Measurements from ENCODE around the gene FLRT3. TPM values are rescaled to one million over a fixed set of nuclear protein-coding genes. Genes with fewer than 3 reads are reported as not detected.

FLRT3 gene
- total RNA-seq, 1 experiment from 2014 or later, result 2.8 TPM

DNA sequence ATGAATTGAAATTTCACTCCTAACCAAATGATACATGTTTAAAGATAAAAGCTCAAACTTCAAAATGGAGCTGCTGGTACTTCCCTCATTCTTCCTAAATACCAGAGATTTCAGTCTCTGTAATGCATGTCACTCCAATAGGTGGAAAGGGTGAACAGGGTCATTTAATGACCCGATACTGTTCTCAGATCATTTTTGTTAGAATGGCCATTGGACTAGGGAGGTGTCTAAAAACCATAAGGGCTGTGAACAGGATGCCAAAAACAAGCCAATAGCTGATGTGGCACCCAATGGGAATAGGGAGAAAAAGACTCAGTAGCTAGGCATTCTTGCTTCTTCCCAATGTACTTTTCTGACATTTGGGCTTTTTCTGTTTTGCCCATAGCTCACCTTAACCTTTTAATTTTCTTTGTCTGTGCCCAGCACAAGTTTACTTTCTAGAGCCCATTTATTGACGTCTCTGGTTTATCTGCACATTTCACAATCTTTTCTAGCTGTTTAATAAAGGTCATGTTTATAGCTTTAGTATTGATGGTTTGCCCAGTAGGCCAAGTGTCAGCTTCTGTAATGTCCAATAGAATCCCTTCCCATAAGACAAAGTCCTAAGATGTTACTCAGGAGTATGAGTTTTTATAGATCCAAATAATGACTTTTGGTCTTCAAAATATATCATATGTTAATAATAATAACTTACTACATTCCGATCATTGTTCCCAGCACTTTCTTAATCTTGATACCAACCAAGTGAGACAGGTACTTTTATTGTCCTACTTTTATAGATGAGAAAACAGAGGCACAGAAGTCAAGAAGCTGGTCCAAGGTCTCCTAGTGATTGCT is 24.3 kb upstream of the FLRT3 start:
- no peaks in the 10 kb centered on the region for H3K27me3 ChIP-seq (ENCODE audit: low read length)
- H3K9ac ChIP-seq (ENCODE audit: low read length), result no peak overlapping the region
- no peaks in the 10 kb centered on the region for H3F3A ChIP-seq (ENCODE audit: low read length, unreplicated experiment)
- no peaks in the 10 kb centered on the region for H3K9me2 ChIP-seq (replicated peaks; ENCODE audit: low read length)
- no peak overlapping the region for H2AFZ ChIP-seq (ENCODE audit: low read length)
- ChIA-PET POLR2A (ENCODE audit: unreplicated experiment) (no interaction called here), CTCF (no interaction called here)
- no peaks in the 10 kb centered on the region for H3K9me3 ChIP-seq (ENCODE audit: low read length)
- intact Hi-C loops (cut with micrococcal nuclease), result no loop called here
- BruUV-seq (replicated peaks), result no TSS peak
- H3K4me1 ChIP-seq (ENCODE audit: insufficient read depth, low read length), result no peaks in the 10 kb centered on the region
- no peak for ATAC-seq
- no peak overlapping the region for H3K4me3 ChIP-seq (ENCODE audit: low read length)
- H3K4me2 ChIP-seq (ENCODE audit: low read length), result no peak overlapping the region
- H3K27ac ChIP-seq (ENCODE audit: low read length), result no peak overlapping the region
- H4K20me1 ChIP-seq (ENCODE audit: low read length), result no peaks in the 10 kb centered on the region
- no peaks in the 10 kb centered on the region for H3K79me2 ChIP-seq (ENCODE audit: low read length)
- no peak for DNase-seq
- H3K36me3 ChIP-seq (ENCODE audit: low read depth, low read length), result no peaks in the 10 kb centered on the region
- no peak for TF ChIP-seq EZH2 (IDR thresholded peaks at IDR 0.05; ENCODE audit: low read length, unreplicated experiment)
- TF ChIP-seq, protein P1, sequence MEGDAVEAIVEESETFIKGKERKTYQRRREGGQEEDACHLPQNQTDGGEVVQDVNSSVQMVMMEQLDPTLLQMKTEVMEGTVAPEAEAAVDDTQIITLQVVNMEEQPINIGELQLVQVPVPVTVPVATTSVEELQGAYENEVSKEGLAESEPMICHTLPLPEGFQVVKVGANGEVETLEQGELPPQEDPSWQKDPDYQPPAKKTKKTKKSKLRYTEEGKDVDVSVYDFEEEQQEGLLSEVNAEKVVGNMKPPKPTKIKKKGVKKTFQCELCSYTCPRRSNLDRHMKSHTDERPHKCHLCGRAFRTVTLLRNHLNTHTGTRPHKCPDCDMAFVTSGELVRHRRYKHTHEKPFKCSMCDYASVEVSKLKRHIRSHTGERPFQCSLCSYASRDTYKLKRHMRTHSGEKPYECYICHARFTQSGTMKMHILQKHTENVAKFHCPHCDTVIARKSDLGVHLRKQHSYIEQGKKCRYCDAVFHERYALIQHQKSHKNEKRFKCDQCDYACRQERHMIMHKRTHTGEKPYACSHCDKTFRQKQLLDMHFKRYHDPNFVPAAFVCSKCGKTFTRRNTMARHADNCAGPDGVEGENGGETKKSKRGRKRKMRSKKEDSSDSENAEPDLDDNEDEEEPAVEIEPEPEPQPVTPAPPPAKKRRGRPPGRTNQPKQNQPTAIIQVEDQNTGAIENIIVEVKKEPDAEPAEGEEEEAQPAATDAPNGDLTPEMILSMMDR (conservative IDR thresholded peaks at IDR 0.05; ENCODE audit: low read depth, low read length), result no peak
- no peak for TF ChIP-seq EZH2phosphoT487 (IDR thresholded peaks at IDR 0.05; ENCODE audit: borderline replicate concordance, low read length)

DNA sequence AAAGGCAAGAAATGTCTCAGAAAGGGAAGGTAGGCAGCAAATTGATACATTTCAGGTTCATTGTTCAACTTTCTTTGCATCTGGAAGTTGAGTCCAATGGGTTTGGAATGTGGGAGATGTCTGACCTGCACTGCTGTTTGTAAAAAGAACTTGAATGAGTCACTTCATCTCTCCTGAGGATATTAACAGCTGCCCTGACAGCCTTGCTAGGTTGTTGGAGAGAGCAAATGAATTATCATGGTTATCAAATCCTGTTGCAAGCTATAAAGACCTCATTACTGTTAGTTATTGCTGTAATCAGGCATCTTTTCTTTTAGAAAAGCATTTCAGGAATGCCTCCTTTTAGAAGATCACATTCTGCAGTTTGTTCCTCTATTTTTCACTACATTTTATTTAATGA is 23.0 kb upstream of the FLRT3 start:
- no peak overlapping the region for H3K27ac ChIP-seq (ENCODE audit: low read length)
- H3K4me1 ChIP-seq (ENCODE audit: insufficient read depth, low read length), result no peaks in the 10 kb centered on the region
- no peak overlapping the region for H3K4me2 ChIP-seq (ENCODE audit: low read length)
- H3K36me3 ChIP-seq (ENCODE audit: low read depth, low read length), result no peaks in the 10 kb centered on the region
- no peak for TF ChIP-seq EZH2 (IDR thresholded peaks at IDR 0.05; ENCODE audit: low read length, unreplicated experiment)
- TF ChIP-seq EZH2phosphoT487 (IDR thresholded peaks at IDR 0.05; ENCODE audit: borderline replicate concordance, low read length), result no peak
- TF ChIP-seq, protein P1 (conservative IDR thresholded peaks at IDR 0.05; ENCODE audit: low read depth, low read length), result no peak
- H3K9me2 ChIP-seq (replicated peaks; ENCODE audit: low read length), result no peaks in the 10 kb centered on the region
- no peak overlapping the region for H3K4me3 ChIP-seq (ENCODE audit: low read length)
- ATAC-seq (peak; percentile 35; the same call in 1 of the 2 replicates), DNase-seq (peak; percentile 30)
- no peaks in the 10 kb centered on the region for H3F3A ChIP-seq (ENCODE audit: low read length, unreplicated experiment)
- H3K9ac ChIP-seq (ENCODE audit: low read length), result no peak overlapping the region
- ChIA-PET POLR2A (ENCODE audit: unreplicated experiment) (no interaction called here), CTCF (no interaction called here)
- no peaks in the 10 kb centered on the region for H3K79me2 ChIP-seq (ENCODE audit: low read length)
- intact Hi-C loops (cut with micrococcal nuclease), result no loop called here
- no TSS peak for BruUV-seq (replicated peaks)
- H3K27me3 ChIP-seq (ENCODE audit: low read length), result no peaks in the 10 kb centered on the region
- no peaks in the 10 kb centered on the region for H3K9me3 ChIP-seq (ENCODE audit: low read length)
- no peaks in the 10 kb centered on the region for H4K20me1 ChIP-seq (ENCODE audit: low read length)
- H2AFZ ChIP-seq (ENCODE audit: low read length), result no peak overlapping the region

DNA sequence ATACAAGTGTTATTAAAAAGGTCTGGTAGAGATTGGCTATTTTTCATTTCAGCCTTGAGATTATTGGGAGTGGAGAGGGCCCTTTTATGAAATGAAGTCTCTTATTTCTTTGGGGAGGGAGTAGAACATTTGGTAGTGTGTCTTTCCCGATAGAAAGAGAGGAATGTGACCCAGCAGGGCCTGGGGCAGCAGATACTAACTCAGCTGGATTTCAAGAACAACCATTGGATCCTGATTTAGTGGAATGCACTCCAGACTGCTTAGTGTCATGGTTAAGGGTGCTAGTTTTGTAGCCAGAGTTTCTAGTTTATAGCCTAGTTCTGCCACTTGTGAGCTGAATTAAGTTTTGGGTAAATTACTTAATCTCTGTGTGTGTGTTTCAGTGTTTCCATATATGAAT is 18.4 kb upstream of the FLRT3 start:
- Histone ChIP-seq H3K4me1 (ENCODE audit: insufficient read depth, low read length) (0 out of 2 replicates have a peak, but pooled peaks cover 6% of the 10 kb centered on the region), H3K27me3 (ENCODE audit: low read length) (no peaks in the 10 kb centered on the region), H3K9me3 (ENCODE audit: low read length) (no peaks in the 10 kb centered on the region), H3K9ac (ENCODE audit: low read length) (no peak overlapping the region), H3F3A (ENCODE audit: low read length, unreplicated experiment) (no peaks in the 10 kb centered on the region), H3K79me2 (ENCODE audit: low read length) (no peaks in the 10 kb centered on the region), H4K20me1 (ENCODE audit: low read length) (no peaks in the 10 kb centered on the region), H2AFZ (ENCODE audit: low read length) (no peak overlapping the region), H3K36me3 (ENCODE audit: low read depth, low read length) (no peaks in the 10 kb centered on the region), H3K27ac (ENCODE audit: low read length) (no peak overlapping the region), H3K4me3 (ENCODE audit: low read length) (no peak overlapping the region), H3K9me2 (replicated peaks; ENCODE audit: low read length) (no peaks in the 10 kb centered on the region), H3K4me2 (ENCODE audit: low read length) (no peak overlapping the region)
- TF ChIP-seq EZH2 (IDR thresholded peaks at IDR 0.05; ENCODE audit: low read length, unreplicated experiment) (no peak), EZH2phosphoT487 (IDR thresholded peaks at IDR 0.05; ENCODE audit: borderline replicate concordance, low read length) (no peak)
- TF ChIP-seq, protein P1 (conservative IDR thresholded peaks at IDR 0.05; ENCODE audit: low read depth, low read length), result no peak
- intact Hi-C loops (cut with micrococcal nuclease), result no loop called here
- no TSS peak for BruUV-seq (replicated peaks)
- DNase-seq (no peak), ATAC-seq (no peak)
- ChIA-PET CTCF (no interaction called here), POLR2A (ENCODE audit: unreplicated experiment) (no interaction called here)
